ENCODE results near the gene LRRC45. TPM values are rescaled to one million over a fixed set of nuclear protein-coding genes. Genes with fewer than 3 reads are reported as not detected.

The LRRC45 gene
- total and polyA plus RNA-seq, 12 donors = 1.2 to 24.5 (median 12.6) TPM

DNA sequence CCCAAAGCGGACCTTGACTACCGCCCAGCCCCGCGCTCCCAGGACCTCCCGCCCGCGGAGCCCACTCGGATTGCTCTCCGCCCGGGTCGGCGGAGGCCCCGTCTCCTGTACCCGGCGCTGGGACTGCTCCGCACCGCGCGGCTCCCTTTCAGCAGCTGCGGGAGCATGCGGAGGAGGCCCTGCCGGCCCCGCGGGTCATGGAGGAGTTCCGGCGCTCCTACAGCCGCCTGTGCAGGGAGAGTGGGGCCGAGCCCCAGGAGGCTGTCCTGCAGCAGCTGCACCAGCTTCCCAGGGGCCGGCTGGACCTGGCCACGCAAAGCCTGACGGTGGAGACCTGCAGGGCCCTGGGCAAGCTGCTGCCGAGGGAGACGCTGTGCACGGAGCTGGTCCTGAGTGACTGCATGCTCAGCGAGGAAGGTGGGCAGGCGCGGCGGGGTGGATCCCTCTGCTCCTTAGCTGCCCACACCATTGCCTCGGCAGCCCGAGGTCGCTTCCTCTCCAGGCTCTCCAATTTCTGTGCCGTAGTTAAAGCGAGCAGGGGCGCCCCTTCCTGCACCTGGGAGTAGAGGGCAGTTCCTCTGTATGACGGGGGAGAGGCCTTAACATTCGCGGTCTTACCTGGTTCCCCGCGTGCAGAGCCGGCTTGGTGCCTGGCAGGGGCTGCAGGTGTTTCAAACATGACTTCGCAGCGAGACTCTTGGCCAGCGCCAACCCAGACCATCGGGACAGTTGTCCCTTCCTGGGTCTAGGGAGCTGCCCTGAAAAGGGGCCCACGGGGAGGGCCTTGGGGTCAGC is 539 bp downstream of the LRRC45 start:
- Histone ChIP-seq H3K36me3 (replicated peaks in 1 of 2) (no peaks in the 10 kb centered on the region), H3K27ac (peak overlapping the region in 1 of 5 donors; percentile 27), H3K9me3 (replicated peaks in 1 of 3) (no peaks in the 10 kb centered on the region), H3K4me1 (replicated peaks in 1 of 2) (peaks cover 21 to 27% of the 10 kb centered on the region in 2 donors), H3K27me3 (no peaks in the 10 kb centered on the region), H3K4me3 (peak overlapping the region in 2 of 4 donors; percentile 51 to 81)
- WGBS, 4 donors = 11 to 28% (median 19%) methylated on average over 11 to 55 of the region's 55 CpGs
- intact Hi-C loops (cut with DNase I) = loop anchor here in 1 of 2 donors (10.0 kb wide), 1 partner anchor 271 kb away; no protein-coding TSS in a partner anchor
- no peak for DNase-seq
- TF ChIP-seq, protein P1, sequence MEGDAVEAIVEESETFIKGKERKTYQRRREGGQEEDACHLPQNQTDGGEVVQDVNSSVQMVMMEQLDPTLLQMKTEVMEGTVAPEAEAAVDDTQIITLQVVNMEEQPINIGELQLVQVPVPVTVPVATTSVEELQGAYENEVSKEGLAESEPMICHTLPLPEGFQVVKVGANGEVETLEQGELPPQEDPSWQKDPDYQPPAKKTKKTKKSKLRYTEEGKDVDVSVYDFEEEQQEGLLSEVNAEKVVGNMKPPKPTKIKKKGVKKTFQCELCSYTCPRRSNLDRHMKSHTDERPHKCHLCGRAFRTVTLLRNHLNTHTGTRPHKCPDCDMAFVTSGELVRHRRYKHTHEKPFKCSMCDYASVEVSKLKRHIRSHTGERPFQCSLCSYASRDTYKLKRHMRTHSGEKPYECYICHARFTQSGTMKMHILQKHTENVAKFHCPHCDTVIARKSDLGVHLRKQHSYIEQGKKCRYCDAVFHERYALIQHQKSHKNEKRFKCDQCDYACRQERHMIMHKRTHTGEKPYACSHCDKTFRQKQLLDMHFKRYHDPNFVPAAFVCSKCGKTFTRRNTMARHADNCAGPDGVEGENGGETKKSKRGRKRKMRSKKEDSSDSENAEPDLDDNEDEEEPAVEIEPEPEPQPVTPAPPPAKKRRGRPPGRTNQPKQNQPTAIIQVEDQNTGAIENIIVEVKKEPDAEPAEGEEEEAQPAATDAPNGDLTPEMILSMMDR (IDR thresholded peaks at IDR 0.05) = no peak
- no peak for TF ChIP-seq POLR2A (IDR thresholded peaks at IDR 0.05)

DNA sequence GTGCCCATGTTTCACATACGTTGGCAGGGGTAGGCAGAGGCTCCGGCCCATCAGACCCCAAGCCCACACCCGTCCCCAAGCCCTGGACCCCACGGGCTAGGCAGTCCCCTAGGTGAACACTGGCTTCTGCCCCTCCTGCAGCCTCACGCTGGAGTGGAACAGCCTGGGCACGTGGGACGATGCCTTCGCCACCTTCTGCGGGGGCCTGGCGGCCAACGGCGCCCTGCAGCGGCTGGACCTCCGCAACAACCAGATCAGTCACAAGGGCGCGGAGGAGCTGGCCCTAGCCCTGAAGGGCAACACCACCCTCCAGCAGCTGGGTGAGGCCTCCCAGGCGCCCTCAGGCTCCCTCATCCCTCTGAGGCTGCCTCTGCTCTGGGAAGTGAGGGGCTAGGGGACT is 1.8 kb downstream of the LRRC45 start:
- Histone ChIP-seq H3K9me3 (replicated peaks in 1 of 3) (no peaks in the 10 kb centered on the region), H3K4me1 (replicated peaks in 1 of 2) (peaks cover 21 to 27% of the 10 kb centered on the region in 2 donors), H3K36me3 (replicated peaks in 1 of 2) (no peaks in the 10 kb centered on the region), H3K27ac (no peak overlapping the region), H3K4me3 (no peak overlapping the region), H3K27me3 (no peaks in the 10 kb centered on the region)
- no peak for DNase-seq
- no peak for TF ChIP-seq POLR2A (IDR thresholded peaks at IDR 0.05)
- intact Hi-C loops (cut with DNase I) = loop anchor here (5.0 to 10.0 kb wide), 2 partner anchors 127 to 270 kb away; no protein-coding TSS in a partner anchor
- 81 to 97% (median 91%) methylated on average over 2 to 17 of the region's 17 CpGs for WGBS, 4 donors

DNA sequence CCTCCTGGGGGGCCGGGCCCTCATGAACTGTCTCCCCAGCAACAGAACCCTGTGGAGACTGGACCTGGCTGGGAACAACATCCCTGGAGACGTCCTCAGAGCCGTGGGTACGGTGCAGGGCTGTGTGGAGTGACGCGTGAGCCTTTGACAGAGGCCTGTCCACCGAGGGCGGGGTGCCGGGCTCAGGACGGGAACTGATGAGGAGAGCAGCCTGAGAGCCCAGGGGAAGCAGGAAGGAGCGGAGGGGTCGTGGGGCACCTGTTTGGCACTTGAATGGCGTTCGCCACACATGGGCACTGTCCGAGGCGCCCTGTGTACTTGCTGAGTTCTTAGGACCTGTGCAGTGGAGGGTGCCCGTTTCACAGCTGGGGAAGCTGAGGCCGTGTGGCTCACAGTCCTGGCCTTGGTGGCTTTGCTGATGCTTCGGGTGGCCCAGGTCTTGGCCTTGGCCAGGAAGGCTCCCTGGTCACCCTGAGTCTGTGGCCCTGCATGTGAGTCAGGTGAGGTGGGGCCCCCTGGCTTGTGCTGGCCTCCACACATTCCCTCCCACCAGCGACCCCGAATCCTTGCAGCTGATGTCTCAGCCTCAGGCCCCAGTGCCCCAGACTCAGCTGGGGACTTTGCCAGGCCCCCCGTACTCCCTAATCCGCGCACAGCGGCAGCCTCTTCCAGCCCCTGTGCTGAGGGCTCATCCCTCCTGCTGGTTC is 2.4 kb downstream of the LRRC45 start:
- Histone ChIP-seq H3K27me3 (no peaks in the 10 kb centered on the region), H3K4me3 (no peak overlapping the region), H3K36me3 (replicated peaks in 1 of 2) (no peaks in the 10 kb centered on the region), H3K4me1 (replicated peaks in 1 of 2) (peaks cover 21 to 32% of the 10 kb centered on the region in 2 donors), H3K9me3 (replicated peaks in 1 of 3) (no peaks in the 10 kb centered on the region), H3K27ac (no peak overlapping the region)
- WGBS, 4 donors = 88 to 95% (median 91%) methylated on average over 7 to 25 of the region's 25 CpGs
- DNase-seq = no peak
- intact Hi-C loops (cut with DNase I) = loop anchor here (5.0 to 10.0 kb wide), 2 partner anchors 127 to 269 kb away; no protein-coding TSS in a partner anchor
- TF ChIP-seq, protein P1 (IDR thresholded peaks at IDR 0.05) = no peak
- TF ChIP-seq POLR2A (IDR thresholded peaks at IDR 0.05) = no peak

DNA sequence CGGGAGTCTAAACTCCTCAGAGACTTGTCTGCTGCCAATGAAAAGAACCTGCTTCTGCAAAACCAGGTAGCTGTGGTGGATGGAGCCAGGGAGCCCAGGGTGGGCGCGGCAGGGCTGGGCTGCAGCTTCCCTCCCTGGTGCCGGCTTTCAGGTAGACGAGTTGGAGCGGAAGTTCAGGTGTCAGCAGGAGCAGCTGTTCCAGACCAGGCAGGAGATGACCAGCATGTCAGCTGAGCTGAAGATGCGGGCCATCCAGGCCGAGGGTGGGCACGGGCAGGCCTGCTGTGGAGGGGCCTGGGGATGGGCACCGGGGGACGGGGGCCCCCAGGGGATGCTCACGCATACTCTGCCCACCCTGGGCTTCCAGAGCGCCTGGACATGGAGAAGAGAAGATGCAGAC is 5.1 kb downstream of the LRRC45 start:
- Histone ChIP-seq H3K9me3 (replicated peaks in 1 of 3) (no peaks in the 10 kb centered on the region), H3K4me3 (no peak overlapping the region), H3K4me1 (replicated peaks in 1 of 2) (peaks cover 9 to 22% of the 10 kb centered on the region in 2 donors), H3K27me3 (no peaks in the 10 kb centered on the region), H3K27ac (no peak overlapping the region), H3K36me3 (replicated peaks in 1 of 2) (no peaks in the 10 kb centered on the region)
- TF ChIP-seq POLR2A (IDR thresholded peaks at IDR 0.05) = no peak
- TF ChIP-seq, protein P1 (IDR thresholded peaks at IDR 0.05) = no peak
- DNase-seq = no peak
- intact Hi-C loops (cut with DNase I) = loop anchor here (5.0 to 10.0 kb wide), 2 partner anchors 124 to 267 kb away; no protein-coding TSS in a partner anchor
- 93 to 100% (median 96%) methylated on average over 7 to 13 of the region's 13 CpGs for WGBS, 4 donors

Data from adrenal gland (tissue), 12 donors.